Measurements from ENCODE around the gene ZFP42.

GRCh38 chr4:188025476-188025875, 29.9 kb downstream of the ZFP42 start:
- TF ChIP-seq POLR2A (IDR thresholded peaks at IDR 0.05; ENCODE audit: low read length), result no peak
- no peak for TF ChIP-seq GATA1 (IDR thresholded peaks at IDR 0.05; ENCODE audit: low read depth, low read length)
